Transverse colon (tissue), 4 donors: ENCODE data around the gene PLA1A. TPM values are rescaled to one million over a fixed set of nuclear protein-coding genes. Genes with fewer than 3 reads are reported as not detected.

Experiments used
- DNase-seq: peaks from one replicate; pipeline ENCODE4 v3.0.0-alpha.2; 2019
- H3K27ac ChIP-seq, 4 donors: fragments of 200-600 bp; sonication (generic); 2 replicates each; pipeline ENCODE4 v1.5.1; 2016 to 2018; ENCODE audit warnings: inconsistent platforms in 4 of 4
- H3K27me3 ChIP-seq: fragments of 200-600 bp; sonication (generic); 2 replicates; pipeline ENCODE4 v1.5.1; 2017; ENCODE audit warnings: inconsistent platforms
- H3K36me3 ChIP-seq, 4 donors: fragments of 200-600 bp; sonication (generic); 2 replicates each; pipeline ENCODE4 v1.5.1; 2017 to 2019; ENCODE audit warnings: inconsistent platforms in 4 of 4
- H3K4me1 ChIP-seq, 4 donors: fragments of 200-600 bp; sonication (generic); 2 replicates each; pipeline ENCODE4 v1.5.1; 2017 to 2020; ENCODE audit warnings: inconsistent platforms in 4 of 4
- H3K4me3 ChIP-seq, 4 donors: fragments of 200-600 bp; sonication (generic); 1 replicate in 1 of 4; 2 replicates in 3 of 4; pipeline versions ENCODE4 v1.5.1 to v1.6.1; 2017 to 2019; ENCODE audit warnings: inconsistent platforms in 4 of 4
- H3K9me3 ChIP-seq, 2 donors: fragments of 200-600 bp; sonication (generic); 2 replicates each; pipeline ENCODE4 v1.5.1; 2017 to 2019; ENCODE audit warnings: inconsistent platforms in 2 of 2
- EP300 ChIP-seq: sonication (generic); formaldehyde crosslinking; IDR thresholded peaks from one replicate; pipeline ENCODE4 v1.6.1; 2017; ENCODE audit warnings: antibody characterized with exemption, low read depth
- POLR2A ChIP-seq: fragments of 450-650 bp; IDR thresholded peaks from one replicate; pipeline ENCODE4 v1.6.1; 2016; ENCODE audit warnings: antibody characterized with exemption, mild to moderate bottlenecking, moderate library complexity
- POLR2AphosphoS5 ChIP-seq, 3 donors: sonication (generic); formaldehyde crosslinking; IDR thresholded peaks; one replicate each; pipeline ENCODE4 v1.6.1; 2016; ENCODE audit warnings: antibody characterized with exemption in 3 of 3
- WGBS, 2 donors: methylation state at CpG; one replicate each; pipeline ENCODE4 v1.1.5; 2018; ENCODE audit warnings: low coverage in 1 of 2; 5-methylcytosine and 5-hydroxymethylcytosine counted together
- in situ Hi-C, 4 donors: fragments of 200-750 bp; cut with MboI; loops; one replicate each; pipeline versions ENCODE4 v1.15.0 to v1.15.1; 2017; ENCODE audit warnings: low sequenced_read_pairs in 3 of 4, low pct_ligation_motif_present in 1 of 4, low pct_unique_long_range_greater_than_20kb in 1 of 4
- intact Hi-C: fragments of 100-400 bp; cut with DNase I; formaldehyde crosslinking; loops from one replicate; pipeline ENCODE4 v1.15.1; 2023; ENCODE audit warnings: low total_unique reads
- total RNA-seq, 4 donors: library from RNA; depleted of rRNA; stranded (reverse); fragments of >200 nt; gene quantifications; one replicate each; pipeline ENCODE4 v1.1.0, GENCODE V29; 2016
- TF ChIP-seq, protein P1 (sequence below), 5 experiments: fragments of 200-600 bp in 3 of 5; fragments of 450-650 bp in 2 of 5; sonication (generic) in 3 of 5; IDR thresholded peaks; 1 replicate in 2 of 5; 2 replicates in 3 of 5; pipeline ENCODE4 v1.5.1; 2016 to 2017; ENCODE audit warnings: antibody characterized with exemption in 5 of 5, inconsistent platforms in 3 of 5, mild to moderate bottlenecking in 2 of 5, moderate library complexity in 1 of 5

Gene PLA1A
- total RNA-seq, 4 donors from 2014 or later, result 0.95 to 3.2 (median 2.2) TPM; not detected in 1

- intact Hi-C loops, result no loop called here
- TF ChIP-seq POLR2AphosphoS5 (IDR thresholded peaks at IDR 0.05) (no peak), EP300 (no peak), POLR2A (no peak)
- TF ChIP-seq, protein P1, sequence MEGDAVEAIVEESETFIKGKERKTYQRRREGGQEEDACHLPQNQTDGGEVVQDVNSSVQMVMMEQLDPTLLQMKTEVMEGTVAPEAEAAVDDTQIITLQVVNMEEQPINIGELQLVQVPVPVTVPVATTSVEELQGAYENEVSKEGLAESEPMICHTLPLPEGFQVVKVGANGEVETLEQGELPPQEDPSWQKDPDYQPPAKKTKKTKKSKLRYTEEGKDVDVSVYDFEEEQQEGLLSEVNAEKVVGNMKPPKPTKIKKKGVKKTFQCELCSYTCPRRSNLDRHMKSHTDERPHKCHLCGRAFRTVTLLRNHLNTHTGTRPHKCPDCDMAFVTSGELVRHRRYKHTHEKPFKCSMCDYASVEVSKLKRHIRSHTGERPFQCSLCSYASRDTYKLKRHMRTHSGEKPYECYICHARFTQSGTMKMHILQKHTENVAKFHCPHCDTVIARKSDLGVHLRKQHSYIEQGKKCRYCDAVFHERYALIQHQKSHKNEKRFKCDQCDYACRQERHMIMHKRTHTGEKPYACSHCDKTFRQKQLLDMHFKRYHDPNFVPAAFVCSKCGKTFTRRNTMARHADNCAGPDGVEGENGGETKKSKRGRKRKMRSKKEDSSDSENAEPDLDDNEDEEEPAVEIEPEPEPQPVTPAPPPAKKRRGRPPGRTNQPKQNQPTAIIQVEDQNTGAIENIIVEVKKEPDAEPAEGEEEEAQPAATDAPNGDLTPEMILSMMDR (IDR thresholded peaks at IDR 0.05), result no peak
- WGBS, 2 donors, result 61 to 67% methylated on average over 2 to 3 of the region's 3 CpGs
Observed at GRCh38 chr3:119557877-119558269, 39.8 kb upstream of the PLA1A start.

GRCh38 chr3:119558626-119559317 is 38.9 kb upstream of the PLA1A start:
- TF ChIP-seq POLR2AphosphoS5 (IDR thresholded peaks at IDR 0.05) (no peak), EP300 (no peak), POLR2A (no peak)
- TF ChIP-seq, protein P1 (IDR thresholded peaks at IDR 0.05), result no peak
- 81 to 89% methylated on average over 5 to 9 of the region's 9 CpGs for WGBS, 2 donors
- no peak for DNase-seq
- Histone ChIP-seq H3K4me1 (no peaks in the 10 kb centered on the region), H3K9me3 (no peaks in the 10 kb centered on the region), H3K4me3 (no peak overlapping the region), H3K27ac (no peak overlapping the region), H3K36me3 (no peaks in the 10 kb centered on the region), H3K27me3 (no peaks in the 10 kb centered on the region)
- intact Hi-C loops (no loop called here), in situ Hi-C loops (no loop called here)

More at GRCh38 chr3:119557877-119558269, 39.8 kb upstream of the PLA1A start:
- Histone ChIP-seq H3K4me3 (no peak overlapping the region), H3K27ac (no peak overlapping the region), H3K27me3 (no peaks in the 10 kb centered on the region), H3K4me1 (no peaks in the 10 kb centered on the region), H3K36me3 (no peaks in the 10 kb centered on the region), H3K9me3 (no peaks in the 10 kb centered on the region)
- in situ Hi-C loops, result no loop called here
- DNase-seq, result no peak

DNA sequence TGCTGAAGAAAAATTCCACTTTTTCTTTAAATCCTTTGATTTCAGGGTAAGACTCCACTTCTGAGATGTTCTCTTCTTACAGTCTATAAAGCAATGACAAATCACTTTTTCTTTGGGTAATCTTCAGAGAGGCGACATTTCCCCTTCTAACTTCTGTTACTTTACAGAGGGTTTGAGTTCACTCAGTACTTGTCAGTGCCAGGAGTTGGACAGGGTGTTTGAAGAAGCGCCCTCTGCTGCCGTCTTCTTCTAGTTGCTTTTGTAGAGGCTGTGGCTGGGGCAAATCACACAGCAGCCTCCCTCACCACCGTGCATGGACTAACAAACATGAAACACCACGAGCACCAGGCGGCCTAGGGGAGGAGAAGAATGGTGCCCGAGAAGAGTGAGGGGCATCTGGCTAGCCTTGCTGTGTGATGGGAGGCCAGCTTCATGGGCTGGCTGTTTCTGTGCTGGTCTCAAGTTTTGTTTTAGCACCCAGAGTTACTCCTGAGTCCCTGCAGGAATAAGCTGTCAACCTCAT is 38.2 kb upstream of the PLA1A start, which contains the start of gene CD80:
CD80 (minus strand) TSS at position 174 of the 523 bp plus-strand sequence. CDS start 1,886 bp downstream, outside the sequence.
- WGBS, 2 donors, result 21% methylated on average over 7 of the region's 7 CpGs; no CpG with 5 or more reads in 1 of the 2 donors
- no peaks in the 10 kb centered on the region for H3K9me3 ChIP-seq
- no peak within 1 kb of the TSS for H3K4me3 ChIP-seq
- no peaks in the 10 kb centered on the region for H3K27me3 ChIP-seq
- in situ Hi-C loops (no loop called here), intact Hi-C loops (no loop called here)
- H3K27ac ChIP-seq, result no peak within 1 kb of the TSS
- TF ChIP-seq EP300 (no peak), POLR2AphosphoS5 (IDR thresholded peaks at IDR 0.05) (no peak), POLR2A (no peak)
- TF ChIP-seq, protein P1 (IDR thresholded peaks at IDR 0.05), result peak in 4 of 5 experiments; percentile 16 to 33 (median 25)
- H3K36me3 ChIP-seq, result no peaks in the 10 kb centered on the region
- DNase-seq, result peak; percentile 77
- H3K4me1 ChIP-seq, result no peaks in the 10 kb centered on the region

GRCh38 chr3:119560160-119560559 is 37.5 kb upstream of the PLA1A start:
- Histone ChIP-seq H3K4me1 (no peaks in the 10 kb centered on the region), H3K9me3 (no peaks in the 10 kb centered on the region), H3K27me3 (no peaks in the 10 kb centered on the region), H3K4me3 (no peak overlapping the region), H3K27ac (no peak overlapping the region), H3K36me3 (no peaks in the 10 kb centered on the region)
- in situ Hi-C loops (no loop called here), intact Hi-C loops (no loop called here)
- TF ChIP-seq POLR2A (no peak), EP300 (no peak), POLR2AphosphoS5 (IDR thresholded peaks at IDR 0.05) (no peak)
- TF ChIP-seq, protein P1 (IDR thresholded peaks at IDR 0.05), result no peak
- no peak for DNase-seq
- 77 to 80% methylated on average over 1 to 5 of the region's 5 CpGs for WGBS, 2 donors
